ENCODE data around the gene YWHAG.
A peak's percentile ranks its signal among the peaks of the same experiment; 100 is the strongest.
"Not testable (repeated sequence)": the region's sequence is repeated elsewhere in the genome, so short reads cannot be mapped to it uniquely, and the experiment has no call there.

The YWHAG gene

DNA sequence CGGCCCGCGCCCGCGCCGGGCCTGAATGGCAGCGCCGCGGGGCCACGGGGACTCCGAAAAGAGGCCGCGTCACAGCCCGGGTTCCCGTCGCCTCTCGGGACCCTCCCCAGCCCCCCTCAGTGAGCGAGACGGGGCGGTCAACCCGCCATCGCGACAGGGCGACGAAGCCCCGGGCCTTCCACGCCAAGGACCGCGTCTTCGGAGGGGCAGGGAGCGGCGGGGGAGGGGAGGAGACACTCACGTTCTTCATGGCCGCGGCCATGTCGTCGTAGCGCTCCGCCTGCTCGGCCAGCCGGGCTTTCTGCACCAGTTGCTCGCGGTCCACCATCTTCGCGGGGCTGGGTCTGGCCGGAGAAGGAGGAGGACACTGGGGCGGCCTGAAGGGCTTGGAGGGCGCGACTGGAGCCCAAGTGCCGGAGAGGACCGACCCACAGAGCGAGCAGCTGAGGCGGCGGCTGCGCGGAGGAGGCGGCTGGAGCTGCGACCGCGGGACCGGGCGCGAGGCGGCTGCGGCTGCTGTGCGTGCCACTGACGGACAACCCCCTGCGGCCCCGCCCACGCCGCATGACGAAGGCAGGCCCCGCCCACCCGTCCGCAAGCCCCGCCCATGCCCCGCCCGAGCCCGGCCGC, at the start of gene YWHAG:
TSS of gene YWHAG (minus strand) at position 511 of the 630 bp plus-strand sequence. CDS start at position 328, 183 bp downstream.
- FAIRE-seq = no peak

DNA sequence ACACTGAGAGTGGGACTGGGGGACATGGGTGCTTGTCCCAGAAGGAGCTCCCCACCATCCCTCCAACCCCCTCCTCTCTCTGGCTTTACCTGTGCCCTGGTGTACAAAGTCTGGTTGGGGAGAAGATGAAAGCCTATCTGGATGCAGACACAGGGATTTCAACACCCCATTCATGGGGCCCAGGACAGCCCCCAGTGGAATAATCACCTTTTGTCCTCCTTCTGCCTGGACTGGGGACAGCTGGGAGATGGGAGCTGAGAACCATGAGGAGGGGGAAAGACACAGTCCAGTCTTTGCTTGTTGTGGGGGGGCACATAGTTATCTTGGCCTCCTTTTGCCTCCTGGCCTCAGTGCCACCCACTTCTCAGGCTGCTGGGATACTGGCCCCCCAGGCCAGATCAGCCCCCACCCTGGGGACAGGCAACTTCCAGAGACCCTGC, 49.4 kb upstream of the YWHAG start:
- no peak for FAIRE-seq

DNA sequence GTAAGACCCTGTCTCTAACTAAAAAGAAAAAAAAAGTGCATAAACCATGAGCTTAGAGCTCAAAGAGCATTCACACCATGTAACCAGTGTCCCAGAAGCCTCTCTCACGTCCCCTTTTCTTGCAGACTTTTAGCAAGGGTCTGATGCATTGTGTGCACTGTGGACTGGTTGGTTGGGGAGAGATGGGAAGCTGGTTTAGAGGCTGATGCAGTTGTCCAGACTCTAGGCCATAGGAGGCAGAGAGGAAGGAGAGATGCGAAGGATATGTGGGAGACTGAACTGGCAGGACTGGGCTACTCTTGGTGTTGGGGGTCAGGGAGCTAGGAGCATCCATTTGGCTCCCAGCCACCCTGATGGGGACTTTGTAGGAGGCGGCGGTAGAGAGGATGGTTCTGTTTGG, 48.9 kb upstream of the YWHAG start:
- no peak for FAIRE-seq

DNA sequence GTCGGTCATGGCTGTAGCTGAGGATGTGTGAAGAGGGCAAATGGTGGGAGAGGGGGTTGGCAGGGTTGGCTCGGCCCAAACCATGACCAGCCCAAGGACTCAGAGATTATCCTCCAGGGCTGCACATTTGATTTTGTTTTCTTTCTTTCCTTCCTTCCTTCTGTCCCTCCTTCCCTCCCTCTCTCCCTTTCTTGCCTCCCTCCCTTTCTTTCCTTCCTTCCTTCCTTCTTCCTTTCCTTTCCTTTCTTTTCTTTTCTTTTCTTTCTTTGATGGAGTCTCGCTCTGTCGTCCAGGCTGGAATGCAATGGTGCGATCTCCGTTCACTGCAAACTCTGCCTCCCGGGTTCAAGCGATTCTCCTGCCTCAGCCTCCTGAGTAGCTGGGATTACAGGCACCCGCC, 46.9 kb upstream of the YWHAG start:
- no peak for FAIRE-seq

DNA sequence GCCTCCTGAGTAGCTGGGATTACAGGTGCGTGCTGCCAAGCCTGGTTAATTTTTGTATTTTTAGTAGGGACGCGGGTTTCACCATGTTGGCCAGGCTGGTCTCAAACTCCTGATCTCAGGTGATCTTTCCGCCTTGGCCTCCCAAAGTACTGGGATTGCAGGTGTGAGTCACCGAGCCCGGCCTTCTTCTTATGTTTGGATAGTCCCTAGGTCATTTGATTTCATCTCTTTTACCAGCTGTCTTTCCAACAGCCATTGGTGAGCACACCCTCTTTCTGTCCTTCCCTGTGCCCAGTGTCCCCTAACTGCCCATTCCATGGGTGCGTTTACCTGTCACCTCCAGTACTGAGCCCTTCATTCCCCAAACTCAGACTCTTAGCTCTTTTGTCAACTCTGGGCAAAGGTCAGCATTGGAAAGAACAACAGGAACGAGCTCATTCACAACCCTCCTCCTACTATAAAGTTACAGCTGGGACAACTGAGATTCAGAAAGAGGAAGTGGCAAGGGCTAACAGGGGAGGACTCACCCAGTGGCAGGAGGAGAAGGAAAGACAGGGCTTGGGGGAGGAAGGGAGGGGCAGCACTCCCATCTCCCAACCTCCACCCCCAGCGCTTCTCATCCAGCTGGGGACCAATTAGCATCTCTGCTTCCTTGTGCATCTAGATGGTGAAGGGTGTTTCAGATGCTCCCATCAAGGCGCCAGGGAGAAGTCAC, 45.1 kb upstream of the YWHAG start:
- no peak for FAIRE-seq

DNA sequence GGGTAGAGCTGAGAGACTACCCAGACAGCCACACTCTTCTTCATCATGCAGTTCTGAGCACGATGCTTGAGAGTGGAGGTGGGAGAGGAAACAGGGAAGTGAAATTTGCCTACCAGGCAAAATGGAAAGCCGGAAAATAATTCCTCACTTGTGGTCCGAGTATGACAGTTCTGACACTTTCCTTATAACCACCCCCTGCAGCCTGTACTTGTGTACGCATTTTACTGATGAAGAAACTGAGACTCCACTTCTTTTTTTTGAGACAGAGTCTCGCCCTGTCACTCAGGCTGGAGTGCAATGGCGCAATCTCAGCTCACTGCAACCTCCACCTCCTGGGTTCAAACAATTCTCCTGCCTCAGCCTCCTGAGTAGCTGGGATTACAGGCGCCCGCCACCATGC, 44.3 kb upstream of the YWHAG start:
- FAIRE-seq = not testable (repeated sequence)

DNA sequence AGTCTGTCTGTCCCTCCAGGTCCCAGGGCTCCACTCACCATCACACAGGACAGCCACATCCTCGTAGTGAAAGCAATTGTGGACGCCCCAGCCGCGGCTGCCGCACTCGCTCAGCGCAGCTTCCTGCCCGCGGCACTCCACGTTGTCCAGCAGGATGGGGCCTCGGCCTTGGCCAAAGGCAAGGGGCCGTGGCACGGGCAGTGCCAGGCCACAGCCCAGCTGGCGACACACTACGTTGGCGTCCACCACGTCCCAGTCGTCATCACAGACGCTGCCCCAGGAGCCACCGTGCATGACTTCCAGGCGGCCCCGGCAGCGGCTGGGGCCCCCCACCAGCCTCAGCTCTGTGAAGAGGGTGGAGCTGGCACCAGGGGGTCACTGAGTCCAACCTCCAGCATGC, 41.5 kb upstream of the YWHAG start:
- FAIRE-seq = no peak

DNA sequence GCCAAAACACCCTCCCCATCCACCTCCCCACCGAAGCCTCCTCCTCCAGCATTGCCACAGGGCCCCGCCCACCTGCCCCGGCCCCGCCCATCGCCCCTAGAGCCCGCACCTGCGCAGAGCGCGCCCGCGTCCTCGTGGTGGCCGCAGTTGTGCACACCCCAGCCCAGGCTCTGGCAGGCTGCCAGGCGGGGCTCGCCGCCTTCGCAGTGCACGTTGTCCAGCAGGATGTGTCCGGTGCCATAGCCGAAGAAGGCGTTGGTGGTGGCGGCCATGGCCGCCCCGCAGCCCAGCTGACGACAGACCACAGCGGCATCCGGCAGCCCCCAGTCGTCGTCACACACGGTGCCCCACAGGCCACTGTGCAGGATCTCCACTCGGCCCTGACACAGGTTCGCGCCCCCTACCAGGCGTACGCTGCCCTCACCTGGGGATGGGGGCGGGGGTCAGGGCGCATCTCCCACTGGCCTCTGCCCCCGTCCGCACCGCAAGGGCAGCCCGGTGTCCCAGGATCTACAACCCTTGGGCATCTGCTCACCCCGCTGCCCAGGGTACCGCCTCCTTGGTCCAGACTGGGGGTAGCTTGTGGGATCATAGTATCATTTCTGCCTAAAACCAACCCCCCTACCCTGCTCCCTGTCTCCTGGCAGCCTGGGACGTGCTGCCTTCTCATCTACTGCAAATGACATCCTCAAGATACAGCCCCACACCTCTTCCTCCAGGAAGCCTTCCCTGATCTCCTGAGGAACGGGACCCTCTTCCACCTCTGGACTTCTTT, 38.8 kb upstream of the YWHAG start:
- no peak for FAIRE-seq

DNA sequence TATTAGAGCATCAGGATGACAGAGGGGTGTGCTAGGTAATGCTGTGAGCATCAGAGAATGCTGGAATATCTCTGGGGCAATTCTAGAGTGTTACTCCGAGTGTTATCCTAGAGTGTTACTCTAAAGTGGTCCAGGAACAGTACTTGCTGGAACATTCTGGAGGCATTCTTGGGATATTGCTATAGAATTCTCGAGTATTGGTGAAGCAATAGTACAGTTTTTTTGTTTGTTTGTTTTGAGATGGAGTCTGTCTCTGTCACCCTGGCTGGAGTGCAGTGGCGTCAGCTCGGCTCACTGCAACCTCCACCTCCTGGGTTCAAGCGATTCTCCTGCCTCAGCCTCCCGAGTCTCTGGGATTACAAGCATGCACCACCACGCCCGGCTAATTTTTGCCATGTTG, 38.1 kb upstream of the YWHAG start:
- no peak for FAIRE-seq

DNA sequence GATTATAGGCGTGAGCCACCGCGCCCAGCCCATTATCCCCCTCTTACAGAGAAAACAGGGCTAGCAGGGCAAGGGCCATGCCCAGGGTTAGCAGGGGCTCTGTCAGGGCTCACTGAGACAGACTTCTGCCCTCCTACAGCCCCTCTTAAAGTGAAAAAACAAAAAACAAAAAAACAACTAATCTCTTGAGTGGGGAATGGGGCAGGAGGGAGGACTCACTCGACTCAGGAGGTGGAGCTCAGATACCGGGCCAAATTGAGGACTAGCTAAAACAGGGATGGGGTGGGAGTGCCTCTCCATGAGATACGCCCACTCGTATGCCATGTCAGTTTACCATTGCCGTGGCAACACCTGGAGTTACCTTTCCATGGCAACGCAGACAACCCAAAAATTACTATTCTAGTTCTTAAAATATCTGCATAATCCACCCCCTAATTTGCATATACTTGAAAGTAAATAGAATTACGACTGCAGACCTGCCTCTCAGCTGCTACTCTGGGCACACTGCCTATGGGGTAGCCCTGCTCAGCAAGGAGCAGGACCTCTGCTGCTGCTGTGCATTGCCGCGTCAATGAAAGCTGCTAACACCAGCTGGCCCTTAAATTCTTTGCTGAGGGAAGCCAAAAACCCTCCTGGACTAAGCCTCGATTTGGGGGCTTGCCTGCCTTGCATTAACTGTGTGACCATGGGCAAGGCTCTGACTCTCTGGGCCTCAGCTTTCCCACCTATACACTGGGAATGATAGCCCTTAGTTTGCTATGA, 37.4 kb upstream of the YWHAG start:
- FAIRE-seq = peak; percentile 98

DNA sequence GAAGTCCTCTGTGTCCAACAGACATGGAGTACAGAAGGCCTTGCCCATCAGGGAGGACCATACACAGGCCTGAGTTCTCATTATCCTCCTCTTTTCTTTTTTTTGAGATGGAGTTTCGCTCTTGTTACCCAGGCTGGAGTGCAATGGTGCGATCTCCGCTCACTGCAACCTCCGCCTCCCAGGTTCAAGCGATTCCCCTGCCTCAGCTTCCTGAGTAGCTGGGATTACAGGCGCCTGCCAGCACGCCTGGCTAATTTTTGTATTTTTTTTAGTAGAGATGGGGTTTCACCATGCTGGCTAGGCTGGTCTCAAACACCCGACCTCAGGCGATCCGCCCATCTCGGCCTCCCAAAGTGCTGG, 36.8 kb upstream of the YWHAG start:
- FAIRE-seq = not testable (repeated sequence)

DNA sequence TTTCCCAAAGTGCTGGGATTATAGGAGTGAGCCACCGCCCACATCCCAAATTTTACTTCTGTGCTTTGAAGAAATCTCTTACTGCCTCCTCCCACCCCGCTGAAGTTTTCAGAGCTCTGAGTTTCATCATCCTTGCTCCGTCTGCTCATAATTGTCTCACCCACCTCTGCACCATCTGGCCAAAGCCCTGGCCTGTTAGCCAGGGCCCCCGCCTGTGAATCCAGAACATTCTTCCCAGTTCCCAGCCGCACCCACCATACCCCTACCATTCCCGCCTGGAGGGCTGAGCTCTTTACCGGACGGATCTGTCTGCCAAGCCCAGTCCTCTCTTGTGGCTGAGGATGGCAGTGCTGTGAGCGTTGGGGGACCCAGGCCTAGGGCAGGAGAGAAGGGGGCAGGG, 36.2 kb upstream of the YWHAG start:
- FAIRE-seq = no peak

DNA sequence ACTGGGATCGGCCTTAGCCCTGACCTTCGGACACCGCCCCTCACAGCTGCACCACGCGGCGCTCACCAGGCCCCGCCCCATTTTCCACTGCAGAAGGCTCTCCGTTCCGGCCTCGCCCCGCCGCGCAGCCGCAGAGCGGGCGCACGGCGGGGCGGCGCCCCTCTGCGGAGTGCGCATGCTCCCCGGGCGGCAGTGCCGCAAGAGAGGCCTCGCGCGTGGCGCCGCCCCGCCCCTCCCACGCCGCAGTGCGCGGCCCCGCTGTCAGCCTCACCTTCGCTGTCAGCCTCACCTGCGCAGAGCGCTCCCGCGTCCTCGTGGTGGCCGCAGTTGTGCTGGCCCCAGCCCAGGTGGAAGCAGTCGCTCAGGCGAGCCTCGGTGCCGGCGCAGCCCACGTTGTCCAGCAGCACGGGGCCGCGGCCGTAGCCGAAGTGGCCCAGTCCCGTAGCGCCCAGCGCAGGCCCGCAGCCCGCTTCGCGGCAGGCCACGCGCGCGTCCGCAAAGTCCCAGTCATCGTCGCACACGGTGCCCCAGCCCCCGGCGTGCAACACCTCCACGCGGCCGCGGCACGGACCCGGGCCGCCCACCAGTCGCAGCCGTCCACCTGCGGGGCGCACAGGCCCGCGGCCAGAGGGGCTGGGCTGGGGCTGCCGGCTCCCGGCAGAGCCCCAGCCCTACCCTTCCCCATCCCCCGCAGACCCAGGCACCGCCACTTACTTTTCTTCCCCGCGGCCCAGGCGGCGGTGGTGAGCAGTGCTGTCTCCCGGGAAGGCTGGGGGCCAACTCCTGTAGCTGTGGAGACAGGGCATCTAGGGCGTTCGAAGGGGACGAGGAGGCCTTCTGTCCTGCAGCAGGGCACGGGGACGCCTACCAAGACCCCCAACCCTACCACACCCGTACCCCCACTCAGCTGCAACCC, 34.6 kb upstream of the YWHAG start:
- FAIRE-seq = no peak

DNA sequence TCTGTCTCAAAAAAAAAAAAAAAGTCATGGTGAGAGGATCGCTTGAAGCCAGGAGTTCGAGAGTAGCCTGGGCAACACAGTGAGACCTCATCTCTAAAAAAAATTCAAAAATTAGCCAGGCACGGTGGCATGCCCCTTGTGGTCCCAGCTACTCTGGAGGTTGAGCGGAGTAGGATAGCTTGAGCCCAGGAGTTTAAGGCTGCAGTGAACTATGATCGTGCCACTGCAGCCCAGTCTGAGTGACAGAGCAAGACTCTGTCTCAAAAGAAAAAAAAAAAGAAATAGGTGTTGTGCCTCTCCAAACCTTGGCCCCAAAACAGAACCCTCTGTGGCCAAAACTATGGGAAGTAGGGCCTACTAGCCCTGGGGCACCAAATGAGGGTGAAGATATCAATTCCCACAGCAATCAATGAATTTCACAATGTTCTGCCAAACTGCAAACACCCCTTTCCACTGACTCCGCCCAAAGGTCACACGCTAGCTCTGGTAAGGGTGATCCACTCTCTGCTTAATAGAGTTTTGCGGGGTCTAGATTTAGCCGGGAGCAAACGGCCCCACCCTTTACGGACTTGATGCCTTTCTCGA, 33.8 kb upstream of the YWHAG start:
- no peak for FAIRE-seq

DNA sequence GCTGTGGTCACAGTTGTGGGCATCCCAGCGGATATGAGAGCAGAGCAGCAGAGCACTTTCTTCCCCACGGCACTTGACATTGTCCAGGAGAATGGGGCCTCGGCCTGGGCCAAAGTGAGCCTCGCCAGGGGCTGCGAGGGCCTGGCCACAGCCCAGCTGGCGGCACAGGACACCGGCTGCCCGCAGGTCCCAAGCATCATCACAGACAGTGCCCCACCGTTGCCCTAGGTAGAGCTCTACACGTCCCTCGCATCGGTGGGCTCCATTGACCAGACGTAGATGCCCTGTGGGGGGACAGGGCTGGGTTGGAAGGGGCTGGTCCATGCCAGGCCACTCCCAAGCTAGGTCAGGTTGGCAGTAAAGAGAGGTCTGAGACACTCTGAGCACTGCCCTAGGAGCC, 31.3 kb upstream of the YWHAG start:
- FAIRE-seq = no peak

DNA sequence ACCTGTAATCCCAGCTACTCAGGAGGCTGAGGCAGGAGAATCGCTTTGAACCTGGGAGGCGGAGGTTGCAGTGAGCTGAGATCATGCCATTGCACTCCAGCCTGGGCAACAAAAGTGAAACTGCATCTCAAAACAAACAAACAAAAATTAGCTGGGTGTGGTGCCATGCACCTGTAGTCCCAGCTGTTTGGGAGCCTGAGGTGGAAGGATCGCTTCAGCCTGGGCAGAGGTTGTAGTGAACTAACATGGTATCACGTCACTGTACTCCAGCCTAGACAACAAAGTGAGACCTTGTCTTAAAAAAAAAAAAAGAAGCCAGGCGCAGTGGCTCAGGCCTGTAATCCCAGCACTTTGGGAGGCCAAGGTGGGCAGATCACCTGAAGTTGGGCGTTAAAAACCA, 29.0 kb upstream of the YWHAG start:
- FAIRE-seq = not testable (repeated sequence)

DNA sequence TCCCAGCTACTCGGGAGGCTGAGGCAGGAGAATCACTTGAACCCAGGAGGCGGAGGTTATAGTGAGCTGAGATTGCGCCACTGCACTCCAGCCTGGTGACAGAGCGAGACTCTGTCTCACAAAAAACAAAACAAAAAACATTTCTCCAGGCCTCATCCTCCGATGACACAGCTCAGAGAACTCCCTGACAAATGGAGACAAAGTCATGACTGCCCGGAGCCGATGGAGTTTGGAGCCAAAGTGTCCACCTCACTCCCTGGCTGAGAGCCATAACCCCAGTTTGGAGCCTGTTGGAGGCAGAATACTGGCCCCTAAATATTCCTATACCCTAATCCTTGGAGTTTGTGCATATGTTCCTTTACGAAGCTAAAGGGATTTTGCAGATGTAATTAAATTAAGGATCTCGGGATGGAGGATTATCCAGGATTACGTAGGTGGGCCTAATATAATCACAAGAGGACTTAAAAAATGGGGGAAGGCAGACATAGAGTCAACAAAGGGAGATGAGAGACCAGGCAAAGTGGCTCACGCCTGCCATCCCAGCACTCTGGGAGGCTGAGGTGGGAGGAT, 28.0 kb upstream of the YWHAG start:
- no peak for FAIRE-seq

DNA sequence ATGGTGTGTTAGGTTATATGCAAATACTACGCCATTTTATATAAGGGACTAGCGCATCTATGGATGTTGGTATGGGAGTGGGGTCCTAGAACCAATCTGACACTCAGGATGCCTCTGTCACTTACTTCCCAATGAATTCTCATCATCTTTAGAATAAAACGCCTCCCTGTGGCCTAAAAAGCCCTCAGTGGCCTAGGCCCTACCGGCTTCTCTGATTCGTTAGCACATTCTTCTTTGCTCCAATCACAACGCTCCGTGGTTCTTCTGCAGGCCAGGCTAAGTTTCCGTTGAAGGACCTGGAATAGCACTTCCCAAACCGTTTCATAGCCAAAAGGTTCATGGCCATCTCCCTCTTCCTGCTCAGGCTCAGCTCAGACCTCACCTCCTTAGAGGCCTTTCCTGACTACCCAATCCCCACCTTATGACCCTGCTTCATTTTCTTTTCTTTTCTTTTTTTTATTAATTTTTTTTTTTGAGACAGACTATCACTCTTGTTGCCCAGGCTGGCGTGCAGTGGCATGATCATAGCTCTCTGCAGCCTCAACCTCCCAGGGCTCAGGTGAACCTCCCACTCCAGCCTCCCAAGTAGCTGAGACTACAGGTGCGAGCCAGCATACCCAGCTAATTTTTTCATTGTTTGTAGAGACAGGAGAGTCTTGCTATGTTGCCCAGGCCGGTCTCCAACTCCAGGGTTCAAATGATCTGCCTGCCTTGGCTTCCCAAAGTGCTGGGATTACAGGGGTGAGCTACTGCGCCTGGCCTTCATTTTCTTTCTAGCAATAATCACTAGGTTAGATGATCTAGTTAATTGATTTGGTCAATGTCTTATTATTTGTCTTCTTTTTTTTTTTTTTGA, 24.5 kb upstream of the YWHAG start:
- FAIRE-seq = no peak

DNA sequence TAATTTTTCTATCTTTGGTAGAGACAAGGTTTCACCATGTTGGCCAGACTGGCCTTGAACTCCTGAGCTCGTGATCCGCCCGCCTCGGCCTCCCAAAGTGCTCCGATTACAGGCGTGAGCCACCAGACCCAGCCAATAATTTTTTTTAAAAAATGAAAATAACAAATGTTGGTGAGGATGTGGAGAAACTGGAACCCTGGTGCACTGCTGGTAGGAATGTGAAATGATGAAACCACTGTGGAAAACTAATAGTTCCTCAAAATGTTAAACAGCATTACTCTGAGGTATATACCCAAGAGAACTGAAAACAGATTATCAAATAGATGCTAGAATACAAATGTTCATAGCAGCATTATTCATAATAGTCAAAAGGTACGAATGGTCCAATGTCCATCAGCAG, 23.0 kb upstream of the YWHAG start:
- no peak for FAIRE-seq

DNA sequence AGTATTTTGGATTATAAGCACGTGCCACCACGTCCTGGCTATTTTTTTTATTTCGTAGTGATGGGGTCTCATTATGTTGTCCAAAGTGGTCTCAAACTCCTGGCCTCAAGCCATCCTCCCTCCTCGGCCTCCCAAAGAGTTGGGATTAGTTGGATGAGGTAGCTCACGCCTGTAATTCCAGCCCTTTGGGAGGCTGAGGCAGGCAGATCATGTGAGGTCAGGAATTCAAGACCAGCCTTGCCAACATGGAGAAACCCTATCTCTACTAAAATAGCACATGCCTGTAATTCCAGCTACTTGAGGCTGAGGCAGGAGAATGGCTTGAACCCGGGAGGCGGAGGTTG, 21.8 kb upstream of the YWHAG start:
- FAIRE-seq = no peak
